ENCODE results near the gene SMAP2. TPM values are rescaled to one million over a fixed set of nuclear protein-coding genes. Genes with fewer than 3 reads are reported as not detected.

SMAP2 gene
- total and polyA plus RNA-seq, 2 of the 4 experiments (the other 2 are of a cell fraction) = 30.1 to 31.0 TPM

GRCh38 chr1:40450495-40451237, 77.1 kb downstream of the SMAP2 start:
- dilution Hi-C loops (cut with HindIII; ENCODE audit: low sequenced_read_pairs, unreplicated experiment) = no loop called here
- TF ChIP-seq CHD1 (IDR thresholded peaks at IDR 0.05; ENCODE audit: low read depth, low read length) = no peak; the same call in 1 of the 2 replicates
- TF ChIP-seq RCOR1 (IDR thresholded peaks at IDR 0.05; ENCODE audit: insufficient replicate concordance, low read length) = no peak
- peak; percentile 82 for TF ChIP-seq FOS (IDR thresholded peaks at IDR 0.05; ENCODE audit: low read depth, low read length)
- TF ChIP-seq CTCF (conservative IDR thresholded peaks at IDR 0.05; ENCODE audit: low read depth, low read length) = no peak
- TF ChIP-seq NFE2L2 (IDR thresholded peaks at IDR 0.05; ENCODE audit: low read depth, low read length) = peak; percentile 24; the same call in 1 of the 2 replicates
- TF ChIP-seq RFX5 (IDR thresholded peaks at IDR 0.05; ENCODE audit: low read depth, low read length) = no peak
- TF ChIP-seq MXI1 (IDR thresholded peaks at IDR 0.05; ENCODE audit: borderline replicate concordance, low read depth, low read length) = no peak
- TF ChIP-seq BHLHE40 (IDR thresholded peaks at IDR 0.05; ENCODE audit: low read depth, low read length) = peak; percentile 38; the same call in 1 of the 2 replicates
- TF ChIP-seq CEBPB (IDR thresholded peaks at IDR 0.05; ENCODE audit: low read depth, low read length) = peak; percentile 98
- TF ChIP-seq SMC3 (IDR thresholded peaks at IDR 0.05; ENCODE audit: low read depth, low read length) = no peak
- TF ChIP-seq POLR2A (IDR thresholded peaks at IDR 0.05; ENCODE audit: low read depth, low read length) = peak; percentile 55
- no peak; the same call in 1 of the 2 replicates for TF ChIP-seq USF2 (IDR thresholded peaks at IDR 0.05; ENCODE audit: low read depth, low read length)
- 0 out of 2 replicates have a peak, but pooled peaks have one; percentile 41 for TF ChIP-seq MAZ (IDR thresholded peaks at IDR 0.05; ENCODE audit: borderline replicate concordance, low read depth, low read length)
- TF ChIP-seq RAD21 (IDR thresholded peaks at IDR 0.05; ENCODE audit: low read length) = no peak

More at GRCh38 chr1:40450495-40451237, 77.1 kb downstream of the SMAP2 start:
- Histone ChIP-seq H2BK120ac (ENCODE audit: low read depth, low read length) (peak overlapping the region; percentile 83), H2AK9ac (replicated peaks; ENCODE audit: low read depth, low read length, poor library complexity) (peak overlapping the region; percentile 50), H3K4me2 (ENCODE audit: low read depth, low read length) (peak overlapping the region; percentile 80), H3K56ac (ENCODE audit: extremely low read depth, insufficient read depth, low read length) (peak overlapping the region; percentile 58), H3K14ac (replicated peaks; ENCODE audit: low read depth, low read length) (peak overlapping the region; percentile 81), H3K36me3 (ENCODE audit: control insufficient read depth, insufficient read depth, low read length) (0 out of 2 replicates have a peak, but pooled peaks cover 2% of the 10 kb centered on the region), H2AK5ac (ENCODE audit: low read depth, low read length) (peak overlapping the region; percentile 31), H3K79me1 (ENCODE audit: low read depth in 1 of 2, low read length in 2 of 2) (peaks cover 9 to 10% of the 10 kb centered on the region in 2 experiments; a peak in 3 of 4 replicates), H2BK20ac (ENCODE audit: low read depth, low read length) (peak overlapping the region; percentile 16; the same call in 1 of the 2 replicates), H3K18ac (ENCODE audit: low read depth, low read length) (peak overlapping the region; percentile 39; the same call in 1 of the 2 replicates), H3K4ac (ENCODE audit: low read depth, low read length) (peak overlapping the region; percentile 68), H2BK5ac (ENCODE audit: low read depth, low read length, poor library complexity, severe bottlenecking) (peak overlapping the region; percentile 80), H3K9me1 (ENCODE audit: insufficient read depth, low read length) (no peaks in the 10 kb centered on the region), H4K5ac (ENCODE audit: low read depth, low read length) (peak overlapping the region; percentile 11), H2AFZ (replicated peaks; ENCODE audit: low read length, poor library complexity) (peak overlapping the region; percentile 96), H3K9me3 (ENCODE audit: control insufficient read depth, insufficient read depth, low read length) (peaks cover 22% of the 10 kb centered on the region), H3K27ac (ENCODE audit: insufficient read depth, low read length) (peak overlapping the region; percentile 71), H3K27me3 (ENCODE audit: control insufficient read depth, insufficient read depth, low read length) (no peaks in the 10 kb centered on the region), H4K8ac (ENCODE audit: low read depth in 2 of 2, low read length in 2 of 2) (peak overlapping the region; percentile 81 to 86), H3K4me1 (ENCODE audit: control insufficient read depth, insufficient read depth, low read length) (no peaks in the 10 kb centered on the region), H3K23ac (ENCODE audit: low read depth, low read length) (peak overlapping the region; percentile 84), H2BK15ac (ENCODE audit: low read depth, low read length) (peak overlapping the region; percentile 41; the same call in 2 of the 3 replicates), H3K4me3 (ENCODE audit: insufficient read depth, low read depth, low read length) (peak overlapping the region; percentile 72), H4K20me1 (ENCODE audit: insufficient read depth, low read length) (no peaks in the 10 kb centered on the region), H4K91ac (ENCODE audit: insufficient read depth, low read depth, low read length) (peak overlapping the region; percentile 90), H3K9ac (ENCODE audit: low read depth, low read length) (peak overlapping the region; percentile 74)
- peak; percentile 93 for DNase-seq
- intact Hi-C loops (cut with micrococcal nuclease) (no loop called here), in situ Hi-C loops (cut with MboI; ENCODE audit: low sequenced_read_pairs) (no loop called here)
- BruUV-seq (replicated peaks) = no TSS peak
- 0% methylated on average over 1 of the region's 22 CpGs; no CpG with 5 or more reads in 1 of the 2 experiments for WGBS, 2 experiments (ENCODE audit: extremely low coverage in 2 of 2, insufficient read length in 1 of 2)
- POLR2A ChIA-PET (ENCODE audit: unreplicated experiment) = no interaction called here
- CTCF ChIA-PET = interaction anchor here (1.2 kb wide), 1 partner anchor 297 kb away, joined by 4 read pairs; no protein-coding TSS in a partner anchor
- peak; percentile 45 for ATAC-seq (ENCODE audit: low read depth)

All from IMR-90 (cell line).